OCI-LY3 (cell line): ENCODE data around the gene TRAF4.
A peak's percentile ranks its signal among the peaks of the same experiment; 100 is the strongest.

Experiments
- H2AFZ ChIP-seq: fragments of 200-600, 300-600 bp; shearing (Covaris generic); 2 replicates; pipeline ENCODE4 v1.6.0; 2014; ENCODE audit warnings: antibody characterized with exemption, low read depth, low read length
- H3K27ac ChIP-seq: fragments of 200-600, 300-600 bp; sonication (generic); 2 replicates; pipeline ENCODE4 v1.5.1; 2014; ENCODE audit warnings: mild to moderate bottlenecking, low read length, moderate library complexity, mixed read lengths
- H3K27me3 ChIP-seq: fragments of 200-600, 300-600 bp; sonication (generic); 2 replicates; pipeline ENCODE4 v1.6.1; 2014; ENCODE audit warnings: low read depth, low read length, mixed read lengths
- H3K36me3 ChIP-seq: fragments of 200-600, 300-600 bp; sonication (generic); replicated peaks from 2 replicates; pipeline ENCODE3; 2014; ENCODE audit warnings: low read depth, low read length, mixed read lengths
- H3K4me1 ChIP-seq: fragments of 300-600, 200-600 bp; sonication (generic); 2 replicates; pipeline ENCODE4 v1.6.1; 2014; ENCODE audit warnings: low read length, mixed read lengths
- H3K4me2 ChIP-seq: fragments of 200-600, 300-600 bp; sonication (generic); 2 replicates; pipeline ENCODE4 v1.6.1; 2014; ENCODE audit warnings: low read length, mixed read lengths
- H3K4me3 ChIP-seq: fragments of 300-600, 200-600 bp; sonication (generic); 2 replicates; pipeline ENCODE4 v1.5.1; 2014; ENCODE audit warnings: antibody characterized with exemption, mild to moderate bottlenecking, low read length, moderate library complexity
- H3K79me2 ChIP-seq: fragments of 300-600, 200-600 bp; shearing (Covaris generic); 2 replicates; pipeline ENCODE4 v1.6.1; 2014; ENCODE audit warnings: mild to moderate bottlenecking, low read length, mixed read lengths
- H3K9ac ChIP-seq: fragments of 300-600, 200-600 bp; shearing (Covaris generic); 2 replicates; pipeline ENCODE4 v1.6.0; 2014; ENCODE audit warnings: mild to moderate bottlenecking, low read length, moderate library complexity
- H3K9me3 ChIP-seq: fragments of 200-600, 300-600 bp; shearing (Covaris generic); 2 replicates; pipeline ENCODE4 v1.6.1; 2014; ENCODE audit warnings: low read length, mixed read lengths; ENCODE audit not compliant: insufficient read depth
- H4K20me1 ChIP-seq: fragments of 200-600, 300-600 bp; sonication (generic); 2 replicates; pipeline ENCODE4 v1.6.1; 2016; ENCODE audit warnings: low read length, mixed read lengths; ENCODE audit not compliant: insufficient read depth
- CTCF ChIP-seq: fragments of 200-600, 300-600 bp; sonication (generic); IDR thresholded peaks from 2 replicates; pipeline ENCODE4 v1.5.1; 2014; ENCODE audit warnings: antibody characterized with exemption, low read length, low read depth
- EZH2phosphoT487 ChIP-seq: fragments of 200-600 bp; shearing (Covaris generic); IDR thresholded peaks from 2 replicates; pipeline ENCODE4 v1.6.1; 2018; ENCODE audit warnings: antibody characterized with exemption, mixed run types, low read depth

The TRAF4 gene

GRCh38 chr17:28746611-28747050, 2.8 kb downstream of the TRAF4 start:
- peaks cover 67% of the 10 kb centered on the region for H4K20me1 ChIP-seq
- H3K36me3 ChIP-seq, result peaks cover 69% of the 10 kb centered on the region
- peak overlapping the region; percentile 99 for H3K4me3 ChIP-seq
- H3K4me1 ChIP-seq, result peaks cover 73% of the 10 kb centered on the region
- no peaks in the 10 kb centered on the region for H3K9me3 ChIP-seq
- no peaks in the 10 kb centered on the region for H3K27me3 ChIP-seq
- H3K4me2 ChIP-seq, result peak overlapping the region; percentile 100
- peak overlapping the region; percentile 94 for H3K27ac ChIP-seq
- H3K79me2 ChIP-seq, result peaks cover 91% of the 10 kb centered on the region
- peak overlapping the region; percentile 100 for H3K9ac ChIP-seq
- TF ChIP-seq CTCF (no peak), EZH2phosphoT487 (no peak)
- no peak overlapping the region for H2AFZ ChIP-seq

- Histone ChIP-seq H4K20me1 (peaks cover 71% of the 10 kb centered on the region), H3K36me3 (peaks cover 72% of the 10 kb centered on the region), H3K4me1 (peaks cover 69% of the 10 kb centered on the region), H3K27ac (peak overlapping the region; percentile 94), H3K4me2 (peak overlapping the region; percentile 100), H2AFZ (no peak overlapping the region), H3K9me3 (no peaks in the 10 kb centered on the region), H3K79me2 (peaks cover 93% of the 10 kb centered on the region), H3K4me3 (peak overlapping the region; percentile 99), H3K9ac (peak overlapping the region; percentile 100; the same call in 1 of the 2 replicates), H3K27me3 (no peaks in the 10 kb centered on the region)
- TF ChIP-seq EZH2phosphoT487, result no peak
- no peak for TF ChIP-seq CTCF
Measured at GRCh38 chr17:28747051-28747691, 3.4 kb downstream of the TRAF4 start.

GRCh38 chr17:28747801-28748750, 4.3 kb downstream of the TRAF4 start:
- H3K9ac ChIP-seq, result peak overlapping the region; percentile 100; the same call in 1 of the 2 replicates
- H3K9me3 ChIP-seq, result no peaks in the 10 kb centered on the region
- H3K36me3 ChIP-seq, result peaks cover 77% of the 10 kb centered on the region
- H4K20me1 ChIP-seq, result peaks cover 73% of the 10 kb centered on the region
- peak overlapping the region; percentile 94 for H3K27ac ChIP-seq
- peaks cover 86% of the 10 kb centered on the region for H3K79me2 ChIP-seq
- 0 out of 2 replicates have a peak overlapping the region, but pooled peaks have one; percentile 99 for H3K4me3 ChIP-seq
- H3K4me2 ChIP-seq, result peak overlapping the region; percentile 100
- H3K4me1 ChIP-seq, result peaks cover 67% of the 10 kb centered on the region
- no peaks in the 10 kb centered on the region for H3K27me3 ChIP-seq
- H2AFZ ChIP-seq, result no peak overlapping the region
- TF ChIP-seq CTCF (no peak), EZH2phosphoT487 (no peak)
